ENCODE results near the gene ZNF443.
A peak's percentile ranks its signal among the peaks of the same experiment; 100 is the strongest.
"Not testable (repeated sequence)": the region's sequence is repeated elsewhere in the genome, so short reads cannot be mapped to it uniquely, and the experiment has no call there.

Gene ZNF443

DNA sequence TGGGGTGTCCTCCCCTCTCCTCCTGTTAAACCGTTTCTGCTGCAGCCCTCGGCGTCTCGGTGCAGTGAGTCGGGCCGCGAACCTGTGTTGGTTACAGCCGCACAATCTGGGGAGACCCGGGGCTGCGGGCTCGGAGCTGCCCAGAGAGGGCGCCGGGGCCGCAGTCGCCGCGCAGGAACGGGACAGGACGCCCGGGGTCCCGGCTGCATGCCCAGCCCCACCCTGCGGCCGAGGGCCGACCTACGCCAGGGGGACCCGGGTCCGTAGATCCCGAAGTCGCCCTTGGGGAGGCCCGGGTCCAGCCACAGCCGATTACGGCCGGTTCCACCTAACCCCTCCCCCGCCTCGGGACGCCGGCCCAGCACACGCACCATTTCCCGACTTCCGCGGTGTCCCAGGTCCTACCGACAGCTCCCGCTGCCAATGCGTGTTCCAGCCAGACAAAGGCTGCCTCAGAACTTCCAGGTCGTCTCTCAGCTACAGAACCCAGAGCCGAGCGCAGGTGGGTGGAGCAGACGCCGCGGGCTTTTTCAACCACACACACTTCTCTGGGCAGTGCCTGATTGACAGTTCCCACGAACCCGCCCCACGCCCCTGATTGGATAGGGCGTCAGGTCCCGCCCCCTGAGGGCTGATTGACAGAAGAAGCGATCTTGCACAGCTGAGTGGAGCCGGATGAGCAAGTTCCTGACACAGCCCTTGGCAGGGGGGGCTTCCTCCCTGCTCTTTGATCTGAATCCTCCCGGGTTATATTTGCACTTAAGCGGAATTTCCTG lies at the start of gene ZNF443:
TSS of gene ZNF443 (minus strand) at position 481 of the 776 bp plus-strand sequence. CDS start at position 374, 107 bp downstream.
- DNase-seq: peak; percentile 92

DNA sequence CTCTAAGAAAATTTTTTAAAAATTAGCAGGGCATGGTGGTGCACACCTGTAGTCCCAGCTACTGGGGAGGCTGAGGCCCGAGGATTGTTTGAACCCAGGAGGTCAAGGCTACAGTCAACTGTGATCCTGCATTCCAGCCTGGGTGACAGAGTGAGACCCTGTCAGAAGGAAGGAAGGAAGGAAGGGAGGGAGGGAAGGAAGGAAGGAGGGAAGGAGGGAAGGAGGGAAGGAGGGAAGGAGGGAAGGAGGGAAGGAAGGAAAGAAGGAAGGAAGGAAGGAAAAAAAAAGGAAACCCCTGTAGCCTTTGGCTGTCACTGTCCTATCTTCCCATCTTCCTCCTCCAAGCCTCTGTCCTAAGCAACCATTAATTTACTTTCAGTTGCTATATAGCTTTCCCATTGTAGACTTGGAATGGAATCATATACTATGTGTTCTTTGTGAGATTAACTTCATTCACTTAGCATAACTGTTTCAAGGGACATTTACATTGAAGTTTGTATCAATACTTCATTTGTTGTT lies 45.5 kb upstream of the ZNF443 start:
- DNase-seq: not testable (repeated sequence)

DNA sequence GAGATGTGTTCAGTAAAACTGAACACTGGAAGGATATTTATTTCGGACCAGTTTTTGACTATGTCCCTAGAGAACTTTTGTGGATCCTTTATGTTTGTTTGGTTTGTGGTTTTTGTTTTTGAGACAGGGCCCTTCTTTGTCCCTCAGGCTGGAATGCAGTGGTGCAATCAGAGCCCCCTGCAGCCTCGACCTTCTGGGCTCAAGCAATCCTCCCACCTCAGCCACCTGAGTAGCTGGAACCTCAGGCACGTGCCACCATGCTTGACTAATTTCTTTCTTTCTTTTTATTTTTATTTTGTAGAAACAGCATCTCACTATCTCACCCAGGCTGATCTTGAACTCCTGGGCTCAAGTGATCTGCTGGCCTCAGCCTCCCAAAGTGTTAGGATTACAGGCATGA lies 44.8 kb upstream of the ZNF443 start:
- DNase-seq: no peak

DNA sequence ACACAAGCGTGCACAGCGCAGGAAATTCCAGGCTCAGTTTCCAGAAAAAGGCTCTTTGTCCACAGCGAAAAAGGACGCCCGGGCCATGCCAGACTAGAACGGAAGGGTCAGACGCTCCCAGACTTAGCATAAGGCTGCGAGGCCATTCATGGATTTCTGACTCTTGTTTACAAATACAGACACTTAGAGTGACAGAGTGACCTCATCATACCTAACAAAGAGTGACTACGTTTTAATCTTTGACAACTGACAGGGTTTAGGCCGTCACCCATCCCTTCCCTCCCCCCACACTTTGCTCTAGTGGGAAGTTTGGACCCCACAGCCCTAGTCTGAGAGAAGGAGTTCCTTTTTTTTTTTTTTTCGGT lies 44.2 kb upstream of the ZNF443 start:
- no peak for DNase-seq

DNA sequence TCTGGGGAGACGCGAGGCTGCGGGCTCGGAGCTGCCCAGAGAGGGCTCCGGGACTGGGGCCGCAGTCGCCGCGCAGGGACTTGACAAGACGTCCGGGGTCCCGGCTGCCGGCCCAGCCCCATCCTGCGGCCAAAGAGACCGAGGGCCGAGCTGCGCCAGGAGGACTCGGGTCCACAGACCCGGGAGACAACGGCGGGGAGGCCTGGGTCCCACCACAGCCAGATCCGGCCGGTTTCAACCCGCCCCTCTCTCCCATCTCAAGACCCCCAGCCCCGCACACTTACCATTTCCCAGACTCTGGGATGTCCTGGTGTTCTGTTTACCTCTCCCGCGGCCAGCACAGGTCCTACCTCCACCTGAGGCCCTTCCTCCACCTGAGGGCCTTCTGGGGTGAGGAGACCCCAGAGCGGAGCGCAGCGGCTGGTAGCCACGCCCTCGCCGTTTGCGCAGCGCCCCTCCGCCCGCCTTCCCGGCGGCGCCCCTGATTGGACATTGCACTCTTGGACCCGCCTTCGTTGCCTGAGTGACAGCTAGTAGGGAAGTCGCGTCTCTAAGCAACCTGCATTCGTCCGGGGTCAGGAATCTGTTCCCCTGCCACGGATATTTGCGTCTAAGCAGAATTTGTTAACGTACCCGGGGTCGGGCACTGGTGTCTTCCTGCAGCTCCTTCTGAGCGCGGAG lies 43.7 kb upstream of the ZNF443 start, which contains the start of gene ZNF709:
TSS of gene ZNF709 (minus strand) at position 446 of the 681 bp plus-strand sequence. CDS start at position 287, 159 bp downstream.
- DNase-seq: peak; percentile 61

DNA sequence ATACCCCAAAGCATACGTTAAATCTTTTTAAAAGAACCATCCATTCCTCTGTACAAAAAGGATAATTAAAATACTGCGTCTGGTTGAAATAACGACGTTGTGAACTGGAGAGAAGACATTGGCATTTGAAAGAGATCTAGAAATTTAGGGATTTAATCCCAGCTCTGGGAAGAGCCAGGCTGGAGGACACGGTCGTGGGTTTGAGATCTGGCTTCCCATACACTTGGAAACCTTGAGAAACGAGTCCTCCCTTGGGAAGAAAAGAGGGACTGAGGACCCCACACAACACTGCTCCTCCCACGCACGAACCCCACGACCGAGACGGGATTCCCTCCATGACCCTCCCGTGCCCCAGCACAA lies 43.2 kb upstream of the ZNF443 start:
- DNase-seq: no peak

DNA sequence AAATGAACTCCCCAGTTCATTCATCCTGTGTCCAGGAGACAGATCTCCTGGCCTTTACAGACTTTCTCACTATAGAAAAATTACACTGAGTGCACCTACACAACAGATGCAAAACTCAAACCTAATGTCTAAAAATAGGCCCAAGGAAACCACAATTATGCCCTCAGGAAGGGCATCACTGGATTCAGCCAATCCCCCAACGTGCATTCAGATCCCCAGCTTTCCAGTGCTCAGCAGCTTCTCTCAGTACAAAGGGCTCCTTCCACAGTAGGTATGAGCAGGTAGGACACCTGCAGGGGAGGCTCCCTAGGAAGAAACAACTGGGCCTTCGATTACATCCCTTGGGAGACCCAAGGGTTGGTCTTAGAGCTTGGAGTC lies 41.7 kb upstream of the ZNF443 start:
- no peak for DNase-seq

DNA sequence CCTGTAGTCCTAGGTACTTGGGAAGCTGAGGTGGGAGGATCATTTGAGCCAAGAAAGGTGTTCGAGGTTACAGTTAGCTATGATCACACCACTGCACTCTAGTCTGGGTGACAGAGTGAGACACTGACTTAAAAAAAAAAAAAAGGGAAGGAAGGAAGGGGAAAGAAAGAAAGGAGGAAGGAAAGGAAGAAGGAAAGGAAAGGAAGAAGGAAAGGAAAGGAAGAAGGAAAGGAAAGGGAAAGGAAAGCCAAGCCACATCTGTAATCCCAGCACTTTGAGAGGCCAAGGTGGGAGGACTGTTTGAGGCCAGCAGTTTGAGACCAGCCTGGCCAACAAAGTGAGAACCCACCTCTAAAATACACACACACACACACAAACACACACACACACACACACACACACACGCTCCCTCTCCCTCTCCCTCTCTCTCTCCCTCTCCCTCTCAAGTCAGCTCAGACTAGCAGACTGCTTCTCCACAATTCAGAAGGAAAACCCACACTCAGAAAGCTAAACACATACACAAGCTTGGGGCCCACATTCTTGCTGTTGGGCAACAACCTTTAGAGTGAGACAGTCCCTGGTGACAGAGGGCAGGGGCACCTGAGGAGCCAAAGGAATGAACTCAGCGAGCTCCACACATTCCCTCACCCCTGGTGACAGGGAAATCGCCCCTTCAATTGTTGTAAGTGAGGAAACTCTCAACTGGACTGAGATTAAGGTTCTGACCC lies 41.1 kb upstream of the ZNF443 start:
- no peak for DNase-seq

DNA sequence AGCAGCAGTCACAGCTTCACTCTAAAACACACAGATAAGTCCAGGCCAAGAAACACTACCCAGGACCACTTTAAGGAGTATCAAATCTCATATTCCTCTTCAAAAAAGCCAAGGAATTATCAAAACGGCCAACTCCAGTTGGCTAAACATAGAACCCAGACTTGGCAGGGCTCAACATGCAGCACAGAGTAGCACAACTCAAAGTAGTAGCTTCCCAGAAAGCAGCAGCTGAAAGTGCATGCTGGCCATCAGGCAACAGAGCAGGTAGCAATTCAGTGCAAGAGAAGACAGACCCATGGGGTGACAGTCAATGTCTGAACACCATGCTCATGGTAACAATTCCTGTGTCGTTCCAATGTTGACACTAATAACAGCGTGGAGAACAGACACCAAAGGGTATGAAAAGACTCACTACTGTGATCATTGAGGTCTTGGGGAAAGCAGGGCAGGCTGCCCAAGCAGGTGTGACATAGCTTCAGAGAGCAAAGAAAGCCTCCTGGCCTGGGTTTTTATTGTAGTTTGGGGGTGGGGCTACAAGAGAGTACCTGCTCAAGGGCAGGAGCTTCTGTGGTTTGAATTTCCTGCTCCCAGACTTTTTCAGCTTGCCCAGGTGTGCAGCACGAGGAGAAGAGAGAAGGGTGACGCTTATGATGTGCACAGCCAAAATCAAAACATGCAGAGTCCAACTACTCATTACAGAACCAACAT lies 37.6 kb upstream of the ZNF443 start:
- DNase-seq: no peak

DNA sequence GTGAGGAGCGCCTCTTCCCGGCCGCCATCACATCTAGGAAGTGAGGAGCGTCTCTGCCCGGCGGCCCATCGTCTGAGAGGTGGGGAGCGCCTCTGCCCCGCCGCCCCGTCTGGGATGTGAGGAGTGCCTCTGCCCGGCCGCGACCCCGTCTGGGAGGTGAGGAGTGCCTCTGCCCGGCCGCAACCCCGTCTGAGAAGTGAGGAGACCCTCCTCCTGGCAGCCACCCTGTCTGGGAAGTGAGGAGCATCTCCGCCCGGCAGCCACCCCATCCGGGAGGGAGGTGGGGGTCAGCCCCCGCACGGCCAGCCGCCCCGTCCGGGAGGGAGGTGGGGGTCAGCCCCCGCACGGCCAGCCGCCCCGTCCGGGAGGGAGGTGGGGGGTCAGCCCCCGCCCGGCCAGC lies 26.8 kb upstream of the ZNF443 start:
- not testable (repeated sequence) for DNase-seq

DNA sequence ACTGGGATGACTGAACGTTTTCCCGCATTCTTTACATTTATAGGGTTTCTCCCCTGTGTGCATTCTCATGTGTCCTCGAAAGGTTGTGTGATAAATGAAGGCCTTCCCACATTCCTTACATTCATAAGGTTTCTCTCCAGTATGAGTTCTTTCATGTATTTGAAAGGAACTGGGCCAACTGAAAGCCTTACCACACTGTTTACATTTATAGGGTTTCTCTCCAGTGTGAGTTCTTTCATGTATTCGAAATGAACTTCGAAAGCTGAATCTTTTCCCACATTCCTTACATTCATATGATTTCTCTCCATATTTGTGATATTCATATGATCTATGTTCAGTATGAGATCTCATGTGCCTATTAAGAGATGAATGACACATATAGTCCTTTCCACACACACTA lies 24.4 kb upstream of the ZNF443 start:
- DNase-seq: no peak

DNA sequence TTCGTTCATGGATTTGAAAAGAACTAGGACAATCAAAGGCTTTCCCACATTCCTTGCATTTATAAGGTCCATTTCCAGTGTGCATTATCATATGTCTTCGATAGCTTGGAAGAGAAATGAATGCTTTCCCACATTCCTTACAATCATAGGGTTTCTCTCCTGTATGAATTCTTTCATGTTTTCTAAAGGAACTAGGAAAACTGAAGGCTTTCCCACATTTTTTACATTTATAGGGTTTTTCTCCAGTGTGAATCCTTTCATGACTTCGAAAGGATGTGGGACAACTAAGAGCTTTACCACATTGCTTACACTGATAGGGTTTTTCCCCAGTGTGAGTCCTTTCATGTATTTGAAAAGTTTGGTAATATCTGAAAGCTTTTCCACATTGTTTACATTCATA lies 23.9 kb upstream of the ZNF443 start:
- no peak for DNase-seq

DNA sequence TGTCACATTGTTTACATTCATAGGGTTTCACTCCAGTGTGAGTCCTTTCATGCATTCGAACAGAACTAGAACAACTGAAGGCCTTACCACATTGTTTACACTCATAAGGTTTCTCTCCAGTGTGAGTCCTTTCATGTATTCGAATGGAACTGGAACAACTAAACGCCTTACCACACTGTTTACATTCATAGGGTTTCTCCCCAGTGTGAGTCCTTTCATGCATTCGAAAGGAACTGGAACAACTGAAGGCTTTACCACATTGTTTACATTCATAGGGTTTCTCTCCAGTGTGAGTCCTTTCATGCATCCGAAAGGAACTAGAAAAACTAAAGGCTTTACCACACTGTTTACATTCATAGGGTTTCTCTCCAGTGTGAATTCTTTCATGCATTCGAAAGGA lies 23.3 kb upstream of the ZNF443 start:
- DNase-seq: not testable (repeated sequence)

DNA sequence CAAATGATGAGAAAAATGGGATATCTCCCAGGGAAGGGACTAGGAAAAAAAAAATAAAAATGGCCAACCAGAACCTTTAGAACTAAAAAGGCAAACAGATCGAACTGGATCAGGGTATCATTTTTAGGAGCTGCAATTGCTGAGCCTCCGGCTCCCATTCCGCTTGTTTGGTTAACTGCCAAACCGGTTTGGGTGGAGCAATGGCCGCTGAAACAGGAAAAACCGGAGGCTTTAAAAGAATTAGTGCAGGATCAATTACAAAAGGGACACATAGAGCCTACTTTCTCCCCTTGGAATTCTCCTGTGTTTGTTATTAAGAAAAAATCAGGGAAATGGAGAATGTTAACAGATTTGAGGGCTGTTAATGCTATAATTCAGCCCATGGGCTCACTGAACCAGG lies 12.7 kb upstream of the ZNF443 start:
- no peak for DNase-seq

DNA sequence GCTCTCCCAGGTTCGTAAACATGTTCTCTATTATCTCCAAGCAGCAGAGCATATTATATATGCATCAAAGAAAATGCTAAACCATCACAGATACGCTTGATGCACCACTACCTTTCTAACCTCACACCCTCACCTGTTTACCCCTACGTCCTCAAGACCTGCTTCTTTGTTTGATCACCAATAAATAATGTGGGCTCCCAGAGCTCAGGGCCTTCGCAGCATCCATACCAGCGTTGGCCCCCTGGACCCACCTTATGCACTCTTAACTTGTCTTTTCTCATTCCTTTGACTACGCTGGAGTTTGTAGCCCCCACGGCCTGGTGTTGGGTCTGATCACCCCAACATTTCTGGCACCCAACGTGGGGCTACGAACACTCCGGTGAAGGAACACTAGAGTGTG lies 10.0 kb upstream of the ZNF443 start:
- no peak for DNase-seq

DNA sequence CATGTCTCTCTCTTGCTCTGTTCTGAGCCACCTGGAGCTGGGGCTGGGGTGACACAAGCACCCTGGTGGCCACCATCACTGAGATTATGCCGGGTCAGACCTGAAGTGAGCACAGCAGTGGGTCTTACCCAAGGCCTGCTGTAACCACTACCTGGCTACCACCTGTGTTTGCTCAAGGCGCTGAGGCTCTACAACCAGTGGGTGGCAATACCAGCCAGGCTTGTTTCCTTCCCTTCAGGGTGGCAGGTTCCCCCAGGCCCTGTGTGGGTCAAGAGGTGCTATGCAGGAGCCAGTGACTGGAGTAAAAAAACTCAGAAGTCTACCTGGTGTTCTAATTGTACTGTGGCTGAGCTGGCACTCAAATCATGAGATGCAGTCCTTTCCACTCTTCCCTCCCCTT lies 8.0 kb upstream of the ZNF443 start:
- no peak for DNase-seq

DNA sequence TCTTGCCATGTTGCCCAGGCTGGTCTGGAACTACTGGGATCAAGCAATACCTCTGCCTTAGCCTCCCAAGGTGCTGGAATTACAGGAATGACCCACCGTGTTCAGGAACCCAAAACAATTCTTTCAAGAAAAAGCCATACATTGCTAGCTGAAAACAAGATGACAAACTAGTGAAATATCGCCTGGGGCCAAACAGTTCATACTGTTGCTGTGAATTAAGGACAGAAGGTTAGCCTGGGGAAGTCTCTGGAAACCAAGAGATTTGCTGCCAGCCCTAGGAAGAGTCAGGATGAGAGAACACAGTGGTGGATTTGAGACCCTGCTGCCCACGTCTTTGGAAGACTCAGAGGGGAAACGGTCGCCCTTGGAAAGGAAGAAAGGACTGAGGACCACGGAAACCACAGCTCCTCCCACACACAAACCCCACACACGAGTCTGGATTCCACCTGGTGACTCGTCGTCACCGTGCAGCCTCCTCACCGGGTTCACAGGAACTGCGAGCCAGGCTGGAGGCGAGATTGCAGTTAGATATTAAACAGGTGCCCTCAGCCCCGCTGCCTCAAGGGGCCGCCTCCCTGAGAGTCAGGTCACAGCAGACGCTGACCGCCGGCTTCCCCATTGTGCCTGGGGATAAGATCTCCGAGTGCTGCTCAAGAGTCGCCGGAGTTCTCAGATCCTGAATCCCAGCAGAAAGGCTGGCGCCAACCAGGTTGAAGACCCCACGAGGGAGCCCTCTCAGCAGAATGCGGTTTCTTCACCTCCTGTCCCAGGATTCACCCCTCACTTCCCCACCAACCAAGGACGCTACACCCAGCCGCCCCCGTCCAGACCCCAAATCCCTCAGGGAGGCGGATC lies 908 bp downstream of the ZNF443 start:
- not testable (repeated sequence) for DNase-seq

DNA sequence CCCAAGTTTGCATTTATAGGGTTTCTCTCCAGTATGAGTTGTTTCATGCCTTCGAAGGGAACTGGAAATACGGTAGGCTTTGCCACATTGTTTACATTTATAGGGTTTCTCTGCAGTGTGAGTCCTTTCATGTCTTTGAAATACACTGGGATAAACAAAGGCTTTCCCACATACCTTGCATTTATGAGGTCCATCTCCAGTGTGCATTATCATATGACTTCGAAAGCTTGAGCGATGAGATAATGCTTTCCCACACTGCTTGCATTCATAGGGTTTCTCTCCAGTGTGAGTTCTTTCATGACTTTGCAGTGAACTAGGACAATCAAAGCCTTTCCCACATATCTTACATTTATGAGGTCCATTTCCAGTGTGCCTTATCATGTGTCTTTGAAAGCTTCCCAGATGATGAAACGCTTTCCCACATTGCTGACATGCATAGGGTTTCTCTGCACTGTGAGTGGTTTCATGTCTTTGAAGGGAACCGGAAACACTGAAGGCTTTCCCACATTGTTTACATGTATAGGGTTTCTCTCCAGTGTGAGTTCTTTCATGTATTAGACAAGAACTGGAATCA lies 10.0 kb downstream of the ZNF443 start:
- not testable (repeated sequence) for DNase-seq

DNA sequence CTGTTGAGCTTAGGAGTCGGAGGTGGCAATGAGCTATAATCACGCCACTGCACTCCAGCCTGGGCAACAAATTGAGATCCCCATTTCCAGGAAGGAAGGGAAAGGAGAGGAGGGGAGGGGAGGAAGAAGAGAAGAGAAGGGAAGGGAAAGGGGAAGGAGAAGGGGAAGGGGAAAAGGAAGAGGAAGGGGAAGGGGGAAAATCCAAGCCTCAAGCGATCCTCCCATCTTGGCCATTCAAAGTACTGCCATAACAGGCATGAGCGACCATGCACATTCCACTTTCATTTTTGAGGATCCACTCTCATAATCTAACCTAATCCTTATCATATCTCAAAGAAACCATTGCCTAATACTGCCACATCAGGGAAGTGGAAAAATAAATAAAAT lies 14.9 kb downstream of the ZNF443 start:
- DNase-seq: no peak

DNA sequence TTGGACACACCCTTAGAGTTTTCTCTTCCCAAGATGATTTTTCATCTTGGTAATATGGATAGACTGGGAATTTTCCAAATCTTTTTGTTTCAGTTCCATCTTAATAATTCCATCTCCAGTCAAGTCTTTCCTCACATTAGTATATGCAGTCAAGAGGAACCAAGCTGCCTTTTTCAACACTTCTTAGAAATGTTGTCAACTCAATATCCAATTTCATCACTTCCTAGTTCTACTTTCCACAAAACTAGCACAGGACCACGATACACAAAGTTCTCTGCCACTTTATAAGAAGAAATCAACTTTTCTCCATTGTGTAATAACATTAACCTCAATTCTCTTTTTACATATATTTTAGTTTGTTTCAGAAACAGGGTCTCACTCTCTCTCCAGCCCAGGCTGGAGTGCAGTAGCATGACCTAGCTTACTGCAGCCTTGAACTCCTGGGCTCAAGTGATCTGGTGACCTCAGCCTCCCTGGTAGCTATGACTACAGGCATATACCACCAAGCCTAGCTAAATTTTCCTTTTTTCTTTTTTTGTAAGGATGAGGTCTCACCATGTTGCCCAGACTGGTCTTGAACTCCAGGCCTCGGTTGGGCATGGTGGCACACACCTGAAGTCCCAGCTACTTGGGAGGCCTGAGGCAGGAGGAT lies 15.5 kb downstream of the ZNF443 start:
- DNase-seq: no peak

DNA sequence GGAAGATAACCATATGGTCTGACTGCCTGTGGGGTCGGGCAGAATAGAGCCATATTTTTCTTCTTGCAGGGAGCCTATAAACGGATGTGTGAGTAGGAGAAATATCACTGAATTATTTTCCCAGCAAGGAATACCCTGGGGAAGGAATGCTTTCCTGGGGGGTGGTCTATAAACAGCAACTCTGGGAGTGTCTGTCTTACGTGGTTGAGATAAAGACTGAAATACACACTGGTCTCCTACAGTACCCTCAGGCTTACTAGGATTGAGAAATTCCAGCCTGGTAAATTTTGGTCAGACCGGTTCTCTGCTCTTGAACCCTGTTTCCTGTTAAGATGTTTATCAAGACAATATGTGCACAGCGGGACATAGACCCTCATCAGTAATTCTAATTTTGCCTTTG lies 23.5 kb downstream of the ZNF443 start:
- not testable (repeated sequence) for DNase-seq
